C1 segment of cervical spinal cord (tissue), 14 donors: Measurements from ENCODE around the gene TLE7.

ENCODE experiments used
- DNase-seq, 14 donors: peaks; one replicate each; lab custom pipeline; 2025; lab: John Stamatoyannopoulos, UW

The TLE7 gene

GRCh38 chr16:71412270-71413160 lies 29.3 kb downstream of the TLE7 start:
- DNase-seq: peak in 12 of 14 donors; percentile 4 to 37 (median 20)

- DNase-seq: no peak
Measured at GRCh38 chr16:71410146-71410545, 31.7 kb downstream of the TLE7 start.

GRCh38 chr16:71409011-71409775 lies 32.7 kb downstream of the TLE7 start:
- DNase-seq: no peak

DNA sequence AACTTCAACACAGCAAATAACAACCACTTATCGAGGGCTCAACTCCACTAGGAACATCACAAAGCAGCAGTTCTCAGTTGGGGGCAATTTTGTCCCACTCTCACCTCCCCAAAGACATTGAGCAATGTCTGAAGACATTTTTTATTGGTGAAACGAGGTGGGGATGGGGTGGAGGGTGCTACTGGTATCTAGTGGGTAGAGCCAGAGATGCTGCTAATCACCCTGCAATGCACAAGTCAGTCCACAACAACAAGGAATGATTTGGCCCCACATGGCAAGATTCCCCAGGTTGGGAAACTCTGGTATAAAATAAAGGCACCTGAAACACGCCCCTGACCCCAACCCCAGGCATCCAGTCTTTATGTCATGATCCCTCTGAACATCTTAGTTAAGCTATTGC lies 33.3 kb downstream of the TLE7 start:
- no peak for DNase-seq

DNA sequence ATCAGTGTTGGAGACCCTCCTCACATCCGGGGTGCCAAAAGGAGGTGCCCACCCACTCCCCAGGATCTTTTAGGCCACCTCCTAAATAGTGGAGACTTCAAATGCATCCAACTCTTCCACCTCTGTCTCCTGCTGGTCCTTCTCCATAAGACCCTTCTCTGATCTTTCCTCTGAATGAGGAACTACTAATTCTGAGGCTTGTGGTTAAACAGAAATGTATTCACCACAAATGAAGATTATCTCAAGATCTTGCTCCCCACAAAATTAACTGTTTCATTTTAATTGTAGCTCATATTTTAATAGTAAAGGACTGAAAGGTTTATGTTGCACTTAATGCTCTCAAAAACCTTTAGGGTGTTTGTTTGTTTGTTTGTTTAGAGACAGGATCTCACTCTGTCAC lies 34.1 kb downstream of the TLE7 start:
- DNase-seq: no peak

GRCh38 chr16:71406724-71407123 lies 35.1 kb downstream of the TLE7 start:
- DNase-seq: no peak

GRCh38 chr16:71406316-71406715 lies 35.5 kb downstream of the TLE7 start:
- no peak for DNase-seq

- no peak for DNase-seq
Measured at GRCh38 chr16:71404364-71404763, 37.5 kb downstream of the TLE7 start.

DNA sequence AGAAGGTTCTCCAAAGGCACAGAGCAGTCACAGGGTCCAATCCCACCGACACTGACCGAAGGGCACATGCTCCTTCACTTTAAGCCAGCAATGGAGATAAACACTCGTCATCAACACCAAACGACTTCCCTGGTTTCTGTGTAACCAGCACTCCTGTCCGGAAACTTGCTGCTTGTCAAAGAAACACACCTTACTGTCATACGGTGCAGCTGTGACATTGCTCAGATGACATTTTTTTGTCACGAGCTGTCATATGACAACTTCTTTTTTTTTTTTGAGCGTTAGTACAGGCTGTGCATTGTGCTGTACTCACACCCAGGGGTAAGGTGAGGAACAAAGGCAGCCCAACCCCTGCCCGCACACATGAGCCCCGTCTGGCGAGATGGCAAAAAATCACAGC lies 39.2 kb downstream of the TLE7 start:
- DNase-seq: no peak

- DNase-seq: no peak
Measured at GRCh38 chr16:71402007-71402406, 39.8 kb downstream of the TLE7 start.

DNA sequence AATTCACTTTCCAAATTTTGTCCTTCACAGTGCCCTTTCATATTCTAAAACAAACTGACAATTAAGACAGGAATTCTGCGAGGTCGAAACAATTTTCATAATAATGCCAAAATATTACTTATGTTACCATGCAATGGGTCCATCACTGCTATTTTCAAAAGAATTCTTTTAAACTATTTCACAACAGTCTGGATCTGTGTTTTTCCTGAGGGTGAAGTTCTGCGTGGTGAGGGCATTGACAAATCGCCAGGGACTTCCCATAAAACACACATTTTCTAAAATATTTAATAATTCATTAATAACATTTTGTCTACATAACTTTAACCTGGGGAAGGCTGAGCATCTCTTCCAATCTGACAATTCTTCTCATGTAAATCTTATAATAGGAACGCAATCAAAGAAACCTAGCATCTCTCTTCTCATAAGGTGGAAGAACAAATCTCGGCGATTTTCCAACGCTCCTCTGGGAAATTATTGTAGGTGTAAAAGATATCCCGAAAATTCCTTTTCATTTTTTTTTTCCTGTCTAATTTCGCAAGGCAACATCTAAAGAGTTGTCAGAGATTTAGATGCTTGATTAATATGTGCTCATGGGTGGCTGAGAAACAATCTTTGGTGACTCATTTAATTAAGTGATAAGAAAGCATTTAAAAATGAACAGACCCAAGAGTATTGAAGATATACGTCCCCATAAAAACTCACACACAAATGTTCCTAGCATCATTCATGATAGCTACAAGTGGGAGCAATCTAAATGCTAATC lies 41.9 kb downstream of the TLE7 start:
- DNase-seq: no peak

DNA sequence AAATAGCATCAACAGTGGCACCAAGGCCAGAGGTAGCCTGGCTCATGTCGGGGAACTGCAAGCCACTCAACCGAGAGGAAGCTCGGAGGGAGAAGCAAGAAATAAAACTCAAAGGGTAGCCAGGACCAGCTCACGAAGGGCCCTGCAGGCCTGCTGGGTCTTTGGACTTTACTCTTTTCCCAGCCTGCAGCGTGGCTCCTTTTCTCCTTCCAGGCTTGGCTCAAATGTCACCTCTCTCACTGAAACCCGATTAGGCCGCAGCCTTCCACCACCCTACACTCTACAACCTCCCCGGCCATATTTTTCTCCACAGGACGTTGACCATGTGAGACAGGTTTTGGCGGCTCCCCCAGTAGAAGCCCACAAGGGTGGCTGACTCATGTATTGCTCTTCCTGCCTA lies 45.3 kb downstream of the TLE7 start:
- no peak for DNase-seq

- no peak for DNase-seq
Measured at GRCh38 chr16:71389330-71389729, 52.5 kb downstream of the TLE7 start.

DNA sequence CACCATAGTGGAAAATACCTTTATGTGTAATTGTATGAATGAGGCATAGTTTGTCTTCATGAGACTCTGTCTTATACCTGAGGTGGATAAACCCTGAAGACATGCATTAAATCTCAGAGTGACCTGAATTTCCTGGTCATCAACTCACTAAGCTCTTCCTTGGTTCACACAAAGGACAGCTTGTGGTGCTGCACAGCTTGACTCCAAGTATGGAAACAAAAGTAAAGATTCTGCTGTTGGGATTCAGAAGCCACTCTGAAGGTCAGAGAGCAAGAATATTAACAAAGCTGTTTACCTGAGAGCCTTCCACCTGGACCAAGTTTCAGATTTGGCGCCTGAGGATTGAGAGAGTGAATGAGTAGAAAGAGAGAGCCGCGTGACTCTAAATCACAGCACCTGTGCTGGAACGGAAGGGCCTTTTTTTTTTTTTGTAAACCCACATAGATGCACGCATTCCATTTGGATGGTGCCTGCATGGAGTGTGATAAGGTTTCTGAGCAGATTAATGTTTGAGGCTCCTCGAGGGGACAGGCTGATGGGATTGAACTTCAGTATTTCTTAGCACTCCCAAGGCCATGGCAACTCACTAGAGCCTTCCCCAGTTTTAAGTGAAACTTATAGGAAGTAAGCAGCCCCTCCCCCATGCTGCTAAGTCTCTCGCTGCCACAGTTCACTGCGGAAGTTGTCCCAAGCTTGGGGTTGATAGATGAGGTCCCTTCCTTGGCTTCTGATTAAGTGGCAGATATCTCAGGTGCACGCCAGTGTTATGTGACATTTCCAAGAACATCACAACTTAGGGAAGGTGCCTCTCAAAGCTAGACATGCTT lies 54.6 kb downstream of the TLE7 start:
- no peak for DNase-seq

GRCh38 chr16:71384073-71384724 lies 57.7 kb downstream of the TLE7 start:
- no peak for DNase-seq

GRCh38 chr16:71383054-71383773 lies 58.6 kb downstream of the TLE7 start:
- no peak for DNase-seq

DNA sequence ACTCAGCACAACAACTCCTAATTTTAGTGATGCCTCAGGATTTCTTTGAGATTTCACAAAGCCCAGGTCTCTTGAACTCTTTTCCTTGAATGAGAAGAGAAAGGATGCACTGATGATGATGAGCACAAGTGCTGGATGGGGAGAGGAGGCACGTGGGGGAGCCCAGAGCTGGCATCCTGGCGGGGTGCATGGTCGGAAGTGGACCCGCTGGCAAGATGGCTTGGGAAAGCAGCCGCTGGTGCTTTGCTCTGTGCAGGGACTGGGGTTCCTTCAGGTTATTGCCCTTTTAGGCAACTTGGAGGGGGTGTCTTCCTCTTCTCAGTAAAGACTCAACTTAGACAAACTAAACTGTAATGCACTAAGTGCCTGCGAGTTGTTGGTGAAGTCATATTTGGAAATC lies 61.0 kb downstream of the TLE7 start:
- DNase-seq: no peak
